ENCODE results near the gene ARNT2. TPM values are rescaled to one million over a fixed set of nuclear protein-coding genes. Genes with fewer than 3 reads are reported as not detected.
A peak's percentile ranks its signal among the peaks of the same experiment; 100 is the strongest.

ARNT2 gene
- total RNA-seq, 1 experiment from 2014 or later = 16.8 TPM

DNA sequence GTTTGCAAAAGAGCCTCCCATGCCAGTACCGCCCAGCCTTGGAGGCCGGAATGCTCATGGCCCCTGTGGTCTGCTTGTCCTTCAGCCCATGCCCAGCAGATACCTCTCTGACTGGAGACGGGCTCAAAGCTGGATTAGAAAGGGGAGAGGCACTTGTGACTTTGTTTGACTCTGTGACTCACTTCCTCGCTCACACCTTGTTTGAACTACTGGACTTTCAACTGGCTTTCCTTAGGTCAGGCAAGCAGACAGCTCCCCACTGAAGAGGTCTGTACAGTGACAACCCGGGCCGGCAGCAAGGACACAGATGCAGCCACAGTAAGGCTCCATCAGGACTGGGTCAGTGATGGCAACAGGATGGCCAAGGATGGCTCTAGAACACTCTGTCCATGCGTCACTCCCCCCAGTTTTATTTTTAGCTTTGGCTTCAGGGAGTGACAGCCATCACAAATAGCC, 192.4 kb downstream of the ARNT2 start:
- no TSS peak for BruUV-seq (replicated peaks)
- ChIA-PET CTCF (no interaction called here), POLR2A (no interaction called here)
- Histone ChIP-seq H3K4me1 (ENCODE audit: control insufficient read depth, insufficient read depth, low read length) (no peaks in the 10 kb centered on the region), H3K27ac (ENCODE audit: low read length) (no peak overlapping the region), H3K9me3 (ENCODE audit: control insufficient read depth, insufficient read depth, low read depth, low read length) (no peaks in the 10 kb centered on the region), H3K27me3 (ENCODE audit: control insufficient read depth, insufficient read depth, low read length) (no peaks in the 10 kb centered on the region), H3K36me3 (ENCODE audit: control insufficient read depth, insufficient read depth, low read length) (no peaks in the 10 kb centered on the region), H3K4me3 (ENCODE audit: low read depth in 2 of 2, low read length in 2 of 2) (no peak overlapping the region)
- DNase-seq (ENCODE audit: low read depth, low spot score) (no peak), ATAC-seq (peak; percentile 57; the same call in 1 of the 2 replicates)
- in situ Hi-C loops (cut with HindIII; ENCODE audit: low pct_unique_long_range_greater_than_20kb, low sequenced_read_pairs) (no loop called here), intact Hi-C loops (cut with micrococcal nuclease; ENCODE audit: unreplicated experiment) (no loop called here)
- TF ChIP-seq, protein P1, sequence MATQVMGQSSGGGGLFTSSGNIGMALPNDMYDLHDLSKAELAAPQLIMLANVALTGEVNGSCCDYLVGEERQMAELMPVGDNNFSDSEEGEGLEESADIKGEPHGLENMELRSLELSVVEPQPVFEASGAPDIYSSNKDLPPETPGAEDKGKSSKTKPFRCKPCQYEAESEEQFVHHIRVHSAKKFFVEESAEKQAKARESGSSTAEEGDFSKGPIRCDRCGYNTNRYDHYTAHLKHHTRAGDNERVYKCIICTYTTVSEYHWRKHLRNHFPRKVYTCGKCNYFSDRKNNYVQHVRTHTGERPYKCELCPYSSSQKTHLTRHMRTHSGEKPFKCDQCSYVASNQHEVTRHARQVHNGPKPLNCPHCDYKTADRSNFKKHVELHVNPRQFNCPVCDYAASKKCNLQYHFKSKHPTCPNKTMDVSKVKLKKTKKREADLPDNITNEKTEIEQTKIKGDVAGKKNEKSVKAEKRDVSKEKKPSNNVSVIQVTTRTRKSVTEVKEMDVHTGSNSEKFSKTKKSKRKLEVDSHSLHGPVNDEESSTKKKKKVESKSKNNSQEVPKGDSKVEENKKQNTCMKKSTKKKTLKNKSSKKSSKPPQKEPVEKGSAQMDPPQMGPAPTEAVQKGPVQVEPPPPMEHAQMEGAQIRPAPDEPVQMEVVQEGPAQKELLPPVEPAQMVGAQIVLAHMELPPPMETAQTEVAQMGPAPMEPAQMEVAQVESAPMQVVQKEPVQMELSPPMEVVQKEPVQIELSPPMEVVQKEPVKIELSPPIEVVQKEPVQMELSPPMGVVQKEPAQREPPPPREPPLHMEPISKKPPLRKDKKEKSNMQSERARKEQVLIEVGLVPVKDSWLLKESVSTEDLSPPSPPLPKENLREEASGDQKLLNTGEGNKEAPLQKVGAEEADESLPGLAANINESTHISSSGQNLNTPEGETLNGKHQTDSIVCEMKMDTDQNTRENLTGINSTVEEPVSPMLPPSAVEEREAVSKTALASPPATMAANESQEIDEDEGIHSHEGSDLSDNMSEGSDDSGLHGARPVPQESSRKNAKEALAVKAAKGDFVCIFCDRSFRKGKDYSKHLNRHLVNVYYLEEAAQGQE (IDR thresholded peaks at IDR 0.05; ENCODE audit: insufficient read depth in 1 of 2, low read depth in 2 of 2, low read length in 1 of 2) = no peak
- no peak for TF ChIP-seq CTCF (IDR thresholded peaks at IDR 0.05)
- TF ChIP-seq SIN3A (IDR thresholded peaks at IDR 0.05; ENCODE audit: borderline replicate concordance, insufficient read depth, low read depth, low read length) = no peak

DNA sequence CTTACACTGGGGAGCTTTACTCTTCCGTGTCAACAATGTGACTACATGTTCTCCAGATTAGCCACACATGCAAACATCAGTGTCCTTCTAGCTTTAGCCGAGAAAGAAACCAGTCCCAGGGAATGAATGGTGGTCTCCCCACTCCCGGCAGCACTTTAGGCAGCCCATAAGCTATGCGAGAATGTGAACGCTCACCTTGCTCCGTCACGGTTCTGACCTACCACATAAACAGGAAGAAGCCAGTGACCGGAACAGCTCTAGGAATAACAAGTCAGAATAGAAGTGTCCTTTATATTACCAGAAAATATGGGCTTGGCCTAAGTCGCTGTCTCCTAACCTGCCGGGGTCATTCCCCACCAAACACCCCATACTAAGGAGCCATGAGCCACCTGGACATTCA, 192.9 kb downstream of the ARNT2 start:
- no peaks in the 10 kb centered on the region for H3K4me1 ChIP-seq (ENCODE audit: control insufficient read depth, insufficient read depth, low read length)
- DNase-seq (ENCODE audit: low read depth, low spot score) = no peak
- no peak for TF ChIP-seq POLR2AphosphoS5 (IDR thresholded peaks at IDR 0.05; ENCODE audit: low read depth, low read length)
- TF ChIP-seq CTCF (IDR thresholded peaks at IDR 0.05) = no peak
- no peak for TF ChIP-seq TCF7L2 (IDR thresholded peaks at IDR 0.05; ENCODE audit: low read depth, low read length)
- no peak for TF ChIP-seq SIN3A (IDR thresholded peaks at IDR 0.05; ENCODE audit: borderline replicate concordance, insufficient read depth, low read depth, low read length)
- TF ChIP-seq, protein P1 (IDR thresholded peaks at IDR 0.05; ENCODE audit: insufficient read depth in 1 of 2, low read depth in 2 of 2, low read length in 1 of 2) = no peak
- ChIA-PET POLR2A (no interaction called here), CTCF (no interaction called here)
- no peaks in the 10 kb centered on the region for H3K27me3 ChIP-seq (ENCODE audit: control insufficient read depth, insufficient read depth, low read length)
- H3K36me3 ChIP-seq (ENCODE audit: control insufficient read depth, insufficient read depth, low read length) = no peaks in the 10 kb centered on the region
- no TSS peak for BruUV-seq (replicated peaks)
- intact Hi-C loops (cut with micrococcal nuclease; ENCODE audit: unreplicated experiment) = no loop called here
- ATAC-seq = no peak
- H3K9me3 ChIP-seq (ENCODE audit: control insufficient read depth, insufficient read depth, low read depth, low read length) = no peaks in the 10 kb centered on the region
- in situ Hi-C loops (cut with HindIII; ENCODE audit: low pct_unique_long_range_greater_than_20kb, low sequenced_read_pairs) = no loop called here
- H3K27ac ChIP-seq (ENCODE audit: low read length) = no peak overlapping the region
- no peak overlapping the region for H3K4me3 ChIP-seq (ENCODE audit: low read depth in 2 of 2, low read length in 2 of 2)
